ENCODE measurements around the gene CNTF. TPM values are rescaled to one million over a fixed set of nuclear protein-coding genes. Genes with fewer than 3 reads are reported as not detected.
A peak's percentile ranks its signal among the peaks of the same experiment; 100 is the strongest.

CNTF gene
- polyA plus RNA-seq, 3 donors: 2.1 TPM; not detected in 2

- peaks cover 49 to 52% of the 10 kb centered on the region in 2 donors for H3K36me3 Mint-ChIP-seq
- Histone ChIP-seq H3K36me3 (replicated peaks in 1 of 2; ENCODE audit: control insufficient read depth in 1 of 2, insufficient read depth in 2 of 2, low read length in 2 of 2) (peaks cover 39% of the 10 kb centered on the region in 2 donors), H3K4me1 (ENCODE audit: control insufficient read depth in 1 of 2, insufficient read depth in 2 of 2, low read length in 2 of 2) (peaks cover 4 to 5% of the 10 kb centered on the region in 2 donors), H3K4me2 (replicated peaks; ENCODE audit: extremely low read depth, low read length, poor library complexity, severe bottlenecking) (no peak overlapping the region), H3K79me2 (ENCODE audit: insufficient read depth, low read length) (peaks cover 76% of the 10 kb centered on the region), H3K27ac (ENCODE audit: low read depth in 1 of 2, low read length in 2 of 2) (no peak overlapping the region), H3K4me3 (replicated peaks in 1 of 3; ENCODE audit: low read depth in 2 of 3, low read length in 3 of 3) (no peak overlapping the region), H4K20me1 (ENCODE audit: insufficient read depth, low read length) (peaks cover 85% of the 10 kb centered on the region), H3K9me3 (replicated peaks in 1 of 2; ENCODE audit: control insufficient read depth in 1 of 2, insufficient read depth in 1 of 2, low read length in 2 of 2) (no peaks in the 10 kb centered on the region), H3K27me3 (ENCODE audit: control insufficient read depth in 2 of 2, insufficient read depth in 2 of 2, low read length in 2 of 2) (no peaks in the 10 kb centered on the region), H2AFZ (ENCODE audit: insufficient read depth, low read depth, low read length, poor library complexity, severe bottlenecking) (no peak overlapping the region), H3K9ac (ENCODE audit: insufficient read depth, low read length, poor library complexity, severe bottlenecking) (no peak overlapping the region)
- DNase-seq: no peak
- H3K27ac Mint-ChIP-seq: no peak overlapping the region
- H3K4me1 Mint-ChIP-seq: peaks cover 24% of the 10 kb centered on the region
- no peak overlapping the region for H3K4me3 Mint-ChIP-seq
- intact Hi-C loops (cut with micrococcal nuclease): no loop called here
- 100% methylated on average over 2 of the region's 5 CpGs for WGBS (ENCODE audit: insufficient coverage)
- H3K27me3 Mint-ChIP-seq (ENCODE audit: low read depth in 3 of 3): no peaks in the 10 kb centered on the region
- peaks cover 0 to 1% (median 0%) of the 10 kb centered on the region in 7 donors for H3K9me3 Mint-ChIP-seq
- TF ChIP-seq CTCF (IDR thresholded peaks at IDR 0.05): no peak
These were observed 14.1 kb upstream of the CNTF start for GRCh38 chr11:58608331-58608730.

GRCh38 chr11:58609723-58610122, 12.7 kb upstream of the CNTF start:
- H3K4me3 ChIP-seq (replicated peaks in 1 of 3; ENCODE audit: low read depth in 2 of 3, low read length in 3 of 3): no peak overlapping the region
- H3K9me3 ChIP-seq (replicated peaks in 1 of 2; ENCODE audit: control insufficient read depth in 1 of 2, insufficient read depth in 1 of 2, low read length in 2 of 2): no peaks in the 10 kb centered on the region
- peaks cover 51 to 53% of the 10 kb centered on the region in 2 donors for H3K36me3 ChIP-seq (replicated peaks in 1 of 2; ENCODE audit: control insufficient read depth in 1 of 2, insufficient read depth in 2 of 2, low read length in 2 of 2)
- TF ChIP-seq CTCF (IDR thresholded peaks at IDR 0.05): no peak
- H3K4me2 ChIP-seq (replicated peaks; ENCODE audit: extremely low read depth, low read length, poor library complexity, severe bottlenecking): no peak overlapping the region
- H3K27ac ChIP-seq (ENCODE audit: low read depth in 1 of 2, low read length in 2 of 2): peak overlapping the region in 1 of 2 donors; percentile 57
- intact Hi-C loops (cut with micrococcal nuclease): loop anchor here in 1 of 2 donors (10.0 kb wide), 1 partner anchor 65 kb away; no protein-coding TSS in a partner anchor
- peaks cover 4 to 5% of the 10 kb centered on the region in 2 donors for H3K4me1 ChIP-seq (ENCODE audit: control insufficient read depth in 1 of 2, insufficient read depth in 2 of 2, low read length in 2 of 2)
- peaks cover 62% of the 10 kb centered on the region for H3K79me2 ChIP-seq (ENCODE audit: insufficient read depth, low read length)
- Mint-ChIP-seq H3K36me3 (peaks cover 55 to 58% of the 10 kb centered on the region in 2 donors), H3K27me3 (ENCODE audit: low read depth in 3 of 3) (no peaks in the 10 kb centered on the region), H3K4me1 (peaks cover 23% of the 10 kb centered on the region), H3K27ac (peak overlapping the region in 2 of 7 donors; percentile 5 to 52), H3K4me3 (no peak overlapping the region), H3K9me3 (peaks cover 0 to 1% (median 0%) of the 10 kb centered on the region in 7 donors)
- H2AFZ ChIP-seq (ENCODE audit: insufficient read depth, low read depth, low read length, poor library complexity, severe bottlenecking): no peak overlapping the region
- peak in 2 of 3 donors; percentile 15 to 17 for DNase-seq
- no peaks in the 10 kb centered on the region for H3K27me3 ChIP-seq (ENCODE audit: control insufficient read depth in 2 of 2, insufficient read depth in 2 of 2, low read length in 2 of 2)
- WGBS (ENCODE audit: insufficient coverage): 39% methylated on average over 3 of the region's 8 CpGs
- no peak overlapping the region for H3K9ac ChIP-seq (ENCODE audit: insufficient read depth, low read length, poor library complexity, severe bottlenecking)
- peaks cover 71% of the 10 kb centered on the region for H4K20me1 ChIP-seq (ENCODE audit: insufficient read depth, low read length)

Measured in CD14-positive monocyte (primary cell).